ENCODE data around the gene TOMM34.
A peak's percentile ranks its signal among the peaks of the same experiment; 100 is the strongest.

The TOMM34 gene, protein sequence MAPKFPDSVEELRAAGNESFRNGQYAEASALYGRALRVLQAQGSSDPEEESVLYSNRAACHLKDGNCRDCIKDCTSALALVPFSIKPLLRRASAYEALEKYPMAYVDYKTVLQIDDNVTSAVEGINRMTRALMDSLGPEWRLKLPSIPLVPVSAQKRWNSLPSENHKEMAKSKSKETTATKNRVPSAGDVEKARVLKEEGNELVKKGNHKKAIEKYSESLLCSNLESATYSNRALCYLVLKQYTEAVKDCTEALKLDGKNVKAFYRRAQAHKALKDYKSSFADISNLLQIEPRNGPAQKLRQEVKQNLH
- total RNA-seq, result 9.1 to 95.6 (median 19.3) reads per million in 9 experiments

DNA sequence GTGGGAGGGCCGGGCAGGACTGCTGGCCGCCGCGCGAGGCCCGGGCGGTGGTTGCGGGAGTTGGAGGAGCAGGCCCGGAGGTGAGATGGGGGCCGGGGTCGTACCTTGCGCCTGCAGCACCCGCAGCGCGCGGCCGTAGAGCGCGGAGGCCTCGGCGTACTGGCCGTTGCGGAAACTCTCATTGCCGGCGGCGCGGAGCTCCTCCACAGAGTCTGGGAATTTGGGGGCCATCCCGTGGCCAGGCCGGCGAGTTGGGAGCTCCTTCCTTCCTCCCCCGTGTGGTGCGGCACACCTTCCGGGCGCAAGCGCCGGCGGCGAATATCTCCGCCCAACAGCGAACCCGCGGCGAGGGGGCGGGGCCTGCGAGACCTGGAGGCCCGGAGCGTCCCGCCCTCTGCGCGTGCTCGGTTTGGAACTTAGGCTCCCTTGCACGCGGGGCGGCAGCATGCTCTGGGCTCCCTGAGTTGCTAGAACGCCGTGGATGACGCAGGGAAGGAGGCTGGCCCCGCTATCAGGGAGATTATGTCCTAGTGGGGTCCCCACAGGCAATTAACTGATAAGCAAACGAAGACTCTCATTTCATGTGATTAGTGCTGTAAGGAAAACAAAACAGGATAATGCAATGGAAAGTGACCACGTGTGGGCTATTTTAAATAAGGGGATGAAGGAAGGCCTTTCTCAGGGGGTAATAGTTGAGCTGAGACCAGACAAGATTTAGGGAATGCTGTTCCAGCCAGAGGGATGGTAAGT is at the start of gene TOMM34:
TOMM34 (minus strand) TSS at position 295 of the 750 bp plus-strand sequence; CDS start at position 231, 64 bp downstream.
- no peaks in the 10 kb centered on the region for H3K9me3 Mint-ChIP-seq
- peak within 1 kb of the TSS; percentile 84 to 88 for H3K27ac Mint-ChIP-seq
- H3K36me3 Mint-ChIP-seq (ENCODE audit: insufficient read depth), result peaks cover 15% of the 10 kb centered on the region
- H3K4me1 Mint-ChIP-seq (ENCODE audit: low read depth in 2 of 2), result peaks cover 25 to 40% of the 10 kb centered on the region in 2 donors
- peak; percentile 92 for ATAC-seq (replicated peaks)
- DNase-seq, result peak; percentile 89 to 92 (median 92)
- peak within 1 kb of the TSS; percentile 94 to 95 for H3K4me3 Mint-ChIP-seq
- H3K27me3 Mint-ChIP-seq, result no peaks in the 10 kb centered on the region

DNA sequence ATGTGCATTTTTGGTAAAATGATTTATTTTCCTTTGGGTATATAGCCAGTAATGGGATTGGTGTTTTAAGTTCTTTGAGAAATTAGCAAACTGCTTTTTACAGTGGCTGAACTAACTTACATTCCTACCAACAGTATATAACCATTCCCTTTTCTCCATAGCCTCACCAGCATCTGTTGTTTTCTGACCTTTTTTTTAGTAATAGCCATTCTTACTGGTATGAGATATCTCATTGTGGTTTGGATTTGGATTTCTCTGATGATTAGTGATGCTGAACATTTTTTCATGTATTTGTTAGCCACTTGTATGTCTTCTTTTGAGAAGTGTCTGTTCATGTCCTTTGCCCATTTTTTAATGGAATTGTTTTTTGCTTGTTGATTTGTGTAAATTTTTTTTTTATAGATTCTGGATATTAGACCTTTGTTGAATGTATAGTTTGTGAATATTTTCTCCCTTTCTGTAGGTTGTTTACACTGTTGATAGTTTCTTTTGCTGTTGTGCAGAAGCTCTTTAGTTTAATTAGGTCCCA is 48.4 kb upstream of the TOMM34 start:
- H3K4me3 Mint-ChIP-seq, result no peak overlapping the region
- H3K9me3 Mint-ChIP-seq, result no peaks in the 10 kb centered on the region
- H3K36me3 Mint-ChIP-seq (ENCODE audit: insufficient read depth), result peaks cover 88% of the 10 kb centered on the region
- ATAC-seq (replicated peaks) (no peak), DNase-seq (no peak)
- no peaks in the 10 kb centered on the region for H3K27me3 Mint-ChIP-seq
- H3K4me1 Mint-ChIP-seq (ENCODE audit: low read depth in 2 of 2), result peaks cover 35 to 57% of the 10 kb centered on the region in 2 donors
- H3K27ac Mint-ChIP-seq, result peak overlapping the region; percentile 62 to 66

DNA sequence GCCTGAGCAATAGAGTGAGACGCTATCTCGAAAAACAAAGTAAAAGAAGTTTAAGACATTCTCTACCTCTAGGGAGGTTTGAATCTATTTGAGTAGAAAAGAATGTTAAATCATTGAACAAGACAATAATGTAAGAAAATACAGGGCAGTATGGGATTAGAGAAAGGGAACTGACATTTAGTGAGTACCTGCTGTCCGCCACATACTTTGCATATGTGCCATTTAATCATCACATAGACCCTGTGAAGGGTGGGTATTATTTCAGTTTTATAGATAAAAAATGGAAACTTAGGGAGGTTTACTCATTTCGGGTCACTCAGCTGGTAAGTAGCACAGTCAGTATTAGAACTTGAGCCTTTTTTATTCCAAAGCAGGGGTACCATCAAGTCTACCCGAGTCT is 37.5 kb upstream of the TOMM34 start:
- no peak overlapping the region for H3K4me3 Mint-ChIP-seq
- peaks cover 41 to 56% of the 10 kb centered on the region in 2 donors for H3K4me1 Mint-ChIP-seq (ENCODE audit: low read depth in 2 of 2)
- no peaks in the 10 kb centered on the region for H3K27me3 Mint-ChIP-seq
- DNase-seq, result no peak
- H3K27ac Mint-ChIP-seq, result peak overlapping the region; percentile 87 to 91
- H3K36me3 Mint-ChIP-seq (ENCODE audit: insufficient read depth), result peaks cover 89% of the 10 kb centered on the region
- no peaks in the 10 kb centered on the region for H3K9me3 Mint-ChIP-seq
- no peak for ATAC-seq (replicated peaks)

DNA sequence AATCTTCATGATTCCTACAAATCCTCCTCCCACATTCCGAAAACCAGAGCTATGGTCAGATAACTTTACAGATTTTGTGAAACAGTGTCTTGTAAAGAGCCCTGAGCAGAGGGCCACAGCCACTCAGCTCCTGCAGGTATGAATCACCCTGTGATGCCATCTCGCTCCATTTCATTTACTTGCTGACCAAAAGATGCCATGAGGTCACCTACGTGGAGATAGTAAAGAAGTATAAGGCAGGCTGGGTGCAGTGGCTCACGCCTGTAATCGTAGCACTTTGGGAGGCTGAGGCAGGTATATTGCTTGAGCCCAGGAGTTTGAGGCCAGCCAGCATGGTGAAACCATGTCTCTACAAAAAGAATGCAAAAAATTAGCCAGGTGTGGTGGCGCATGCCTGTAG is 37.0 kb upstream of the TOMM34 start:
- Mint-ChIP-seq H3K4me3 (no peak overlapping the region), H3K27me3 (no peaks in the 10 kb centered on the region), H3K27ac (peak overlapping the region; percentile 87 to 91), H3K9me3 (no peaks in the 10 kb centered on the region), H3K4me1 (ENCODE audit: low read depth in 2 of 2) (peaks cover 43 to 56% of the 10 kb centered on the region in 2 donors), H3K36me3 (ENCODE audit: insufficient read depth) (peaks cover 84% of the 10 kb centered on the region)
- DNase-seq (no peak), ATAC-seq (replicated peaks) (no peak)

DNA sequence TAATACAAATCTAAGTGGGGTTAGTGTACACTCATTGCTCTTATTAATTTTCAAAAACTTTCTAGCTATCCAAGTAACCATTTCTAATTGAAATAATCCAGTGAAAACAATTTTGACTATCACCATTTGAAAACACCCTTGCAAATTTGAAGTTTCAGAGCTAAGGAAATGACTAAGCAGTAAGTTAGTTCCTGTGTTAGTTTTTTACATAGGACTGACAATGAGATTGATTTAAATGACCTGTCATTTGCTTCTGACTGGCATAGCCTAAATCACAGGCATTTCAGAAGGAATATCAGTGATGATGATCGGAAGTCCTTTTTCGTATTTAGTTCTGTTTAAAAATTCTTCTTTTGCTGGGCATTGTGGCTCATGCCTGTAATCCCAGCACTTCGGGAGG is 33.1 kb upstream of the TOMM34 start:
- Mint-ChIP-seq H3K36me3 (ENCODE audit: insufficient read depth) (peaks cover 66% of the 10 kb centered on the region), H3K4me3 (peak overlapping the region; percentile 63 to 65), H3K27ac (peak overlapping the region; percentile 82), H3K9me3 (no peaks in the 10 kb centered on the region), H3K4me1 (ENCODE audit: low read depth in 2 of 2) (peaks cover 52 to 62% of the 10 kb centered on the region in 2 donors), H3K27me3 (no peaks in the 10 kb centered on the region)
- no peak for DNase-seq
- ATAC-seq (replicated peaks), result peak; percentile 57

DNA sequence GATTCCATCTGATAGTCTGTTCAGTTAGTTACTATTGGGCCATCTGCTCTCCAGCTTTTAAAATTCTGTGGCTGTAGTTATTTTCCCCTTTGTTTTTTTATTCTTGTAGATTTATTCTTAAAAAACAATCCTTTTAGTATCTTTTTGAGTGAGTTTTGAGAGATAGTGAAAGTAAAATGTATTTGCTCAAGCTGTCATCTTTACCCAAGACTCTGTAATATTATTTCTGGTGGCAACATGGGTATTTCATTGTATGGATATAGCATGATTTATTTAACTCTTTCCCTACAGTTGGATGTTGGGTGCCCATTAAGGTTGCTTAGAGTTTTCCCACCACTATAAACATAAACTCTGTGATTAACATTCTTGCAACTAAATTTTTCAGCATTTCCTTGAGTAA is 30.8 kb upstream of the TOMM34 start:
- ATAC-seq (replicated peaks), result no peak
- Mint-ChIP-seq H3K4me3 (peak overlapping the region; percentile 80 to 86), H3K36me3 (ENCODE audit: insufficient read depth) (peaks cover 64% of the 10 kb centered on the region), H3K4me1 (ENCODE audit: low read depth in 2 of 2) (peaks cover 48 to 67% of the 10 kb centered on the region in 2 donors), H3K27me3 (no peaks in the 10 kb centered on the region), H3K27ac (peak overlapping the region; percentile 91 to 95), H3K9me3 (no peaks in the 10 kb centered on the region)
- no peak for DNase-seq

DNA sequence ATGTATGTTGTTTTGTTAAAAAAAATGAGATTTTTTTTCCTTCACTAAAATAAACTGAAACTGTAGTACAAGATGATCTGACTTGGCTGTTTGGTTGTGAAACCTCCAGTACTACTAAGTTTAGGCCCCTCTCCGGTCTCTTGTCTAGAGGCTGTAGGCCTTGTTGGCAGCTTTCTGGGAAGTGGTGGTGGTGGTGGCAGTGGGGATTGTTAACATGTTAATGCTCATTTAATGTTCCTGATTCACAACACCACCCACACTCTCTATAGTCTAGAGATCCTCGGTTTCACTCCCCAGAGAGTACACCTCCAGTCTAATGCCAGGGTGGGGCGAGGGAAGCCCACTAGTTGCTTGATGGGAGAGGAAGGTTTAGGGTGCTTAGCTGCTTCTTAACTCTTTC is 30.2 kb upstream of the TOMM34 start:
- DNase-seq, result no peak
- H3K36me3 Mint-ChIP-seq (ENCODE audit: insufficient read depth), result peaks cover 64% of the 10 kb centered on the region

DNA sequence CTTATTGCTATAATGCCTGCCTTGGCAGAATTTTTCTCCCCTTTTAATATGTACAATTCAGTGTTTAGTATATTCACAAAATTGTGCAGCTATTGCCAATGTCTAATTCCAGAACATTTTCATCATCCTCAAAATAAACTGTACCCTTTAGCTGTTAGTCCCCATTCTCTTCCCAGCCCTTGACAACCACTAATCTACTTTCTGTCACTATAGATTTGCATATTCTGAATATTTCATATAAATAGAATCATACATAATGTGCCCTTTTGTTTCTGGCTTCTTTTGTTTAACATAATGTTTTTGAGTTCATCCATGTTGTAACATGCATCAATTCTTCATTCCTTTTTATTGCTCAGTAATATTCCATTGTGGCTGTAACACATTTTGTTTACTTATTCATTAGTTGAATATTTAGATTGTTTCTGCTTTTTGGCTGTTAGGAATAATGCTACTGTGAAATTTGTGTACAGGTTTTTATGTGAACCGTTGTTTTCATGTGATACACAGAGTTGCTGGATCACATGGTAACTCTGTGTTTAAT is 28.5 kb upstream of the TOMM34 start:
- Mint-ChIP-seq H3K9me3 (no peaks in the 10 kb centered on the region), H3K4me3 (peak overlapping the region in 1 of 2 donors; percentile 47), H3K27ac (peak overlapping the region; percentile 62 to 67), H3K36me3 (ENCODE audit: insufficient read depth) (peaks cover 66% of the 10 kb centered on the region), H3K27me3 (no peaks in the 10 kb centered on the region), H3K4me1 (ENCODE audit: low read depth in 2 of 2) (peaks cover 44 to 68% of the 10 kb centered on the region in 2 donors)
- no peak for ATAC-seq (replicated peaks)
- DNase-seq, result no peak

More for the DNA sequence above, 30.2 kb upstream of the TOMM34 start:
- peak; percentile 63 for ATAC-seq (replicated peaks)
- no peaks in the 10 kb centered on the region for H3K27me3 Mint-ChIP-seq
- peak overlapping the region; percentile 80 to 86 for H3K4me3 Mint-ChIP-seq
- H3K9me3 Mint-ChIP-seq, result no peaks in the 10 kb centered on the region
- peaks cover 52 to 68% of the 10 kb centered on the region in 2 donors for H3K4me1 Mint-ChIP-seq (ENCODE audit: low read depth in 2 of 2)
- H3K27ac Mint-ChIP-seq, result peak overlapping the region; percentile 91 to 95

DNA sequence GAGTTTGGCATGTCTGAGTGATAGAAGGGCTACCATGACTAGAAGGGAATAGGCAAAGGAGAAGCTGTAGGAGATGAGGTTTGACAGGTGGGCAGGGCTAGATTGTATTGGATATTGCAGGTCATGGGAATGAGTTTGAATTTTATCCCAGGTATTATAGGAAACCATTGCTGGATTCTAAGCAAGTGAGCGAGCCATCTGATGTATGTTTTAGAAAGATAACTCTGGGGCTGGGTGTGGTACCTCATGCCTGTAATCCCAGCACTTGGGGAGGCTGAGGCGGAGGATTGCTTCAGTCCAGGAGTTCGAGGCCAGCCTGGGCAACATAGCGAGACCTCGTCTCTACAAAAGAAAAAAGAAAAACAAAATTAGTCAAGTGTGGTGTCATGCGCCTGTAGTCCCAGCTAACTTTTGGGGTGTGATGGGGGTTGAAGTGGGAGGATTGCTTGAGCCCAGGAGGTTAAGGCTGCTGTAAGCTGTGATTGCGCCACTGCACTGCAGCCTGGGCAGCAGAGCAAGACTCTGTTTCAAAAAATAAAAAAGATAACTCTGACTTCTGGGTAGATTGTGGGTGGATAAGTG is 23.0 kb upstream of the TOMM34 start:
- H3K9me3 Mint-ChIP-seq, result no peaks in the 10 kb centered on the region
- H3K27me3 Mint-ChIP-seq, result no peaks in the 10 kb centered on the region
- no peak for ATAC-seq (replicated peaks)
- DNase-seq, result no peak
- peaks cover 31 to 70% of the 10 kb centered on the region in 2 donors for H3K4me1 Mint-ChIP-seq (ENCODE audit: low read depth in 2 of 2)
- peaks cover 89% of the 10 kb centered on the region for H3K36me3 Mint-ChIP-seq (ENCODE audit: insufficient read depth)
- no peak overlapping the region for H3K4me3 Mint-ChIP-seq
- peak overlapping the region; percentile 85 to 96 for H3K27ac Mint-ChIP-seq

DNA sequence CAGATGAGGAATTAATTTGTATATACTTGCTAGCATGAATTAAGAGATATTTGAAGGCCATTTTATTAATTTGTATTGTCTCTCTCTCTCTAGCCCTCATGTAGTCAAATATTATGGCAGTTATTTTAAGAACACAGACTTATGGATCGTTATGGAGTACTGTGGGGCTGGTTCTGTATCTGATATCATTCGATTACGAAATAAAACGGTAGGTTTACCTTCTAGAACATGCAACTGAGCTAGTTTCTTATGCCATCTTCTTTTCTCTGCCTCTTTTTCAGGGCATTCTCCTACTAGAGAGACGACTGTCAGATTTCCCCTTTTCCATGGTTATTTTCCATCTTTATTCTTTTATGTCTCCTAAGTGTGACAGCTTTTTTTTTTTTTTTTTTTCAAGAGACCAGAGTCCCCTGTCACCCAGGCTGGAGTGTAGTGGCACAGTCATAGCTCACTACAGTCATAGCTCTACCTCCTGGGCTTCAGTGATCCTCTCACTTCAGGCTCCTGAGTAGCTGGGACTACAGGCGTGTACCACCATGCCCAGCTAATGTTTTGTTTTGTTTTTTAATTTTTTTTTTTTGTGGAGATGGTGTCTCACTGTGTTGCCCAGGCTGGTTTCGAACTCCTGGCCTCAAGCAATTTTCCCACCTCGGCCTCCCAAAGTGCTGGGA is 21.7 kb upstream of the TOMM34 start:
- ATAC-seq (replicated peaks) (no peak), DNase-seq (no peak)
- Mint-ChIP-seq H3K9me3 (no peaks in the 10 kb centered on the region), H3K4me1 (ENCODE audit: low read depth in 2 of 2) (peaks cover 37 to 76% of the 10 kb centered on the region in 2 donors), H3K4me3 (peak overlapping the region; percentile 5 to 18), H3K27me3 (no peaks in the 10 kb centered on the region), H3K36me3 (ENCODE audit: insufficient read depth) (peaks cover 89% of the 10 kb centered on the region), H3K27ac (peak overlapping the region; percentile 85 to 96)

DNA sequence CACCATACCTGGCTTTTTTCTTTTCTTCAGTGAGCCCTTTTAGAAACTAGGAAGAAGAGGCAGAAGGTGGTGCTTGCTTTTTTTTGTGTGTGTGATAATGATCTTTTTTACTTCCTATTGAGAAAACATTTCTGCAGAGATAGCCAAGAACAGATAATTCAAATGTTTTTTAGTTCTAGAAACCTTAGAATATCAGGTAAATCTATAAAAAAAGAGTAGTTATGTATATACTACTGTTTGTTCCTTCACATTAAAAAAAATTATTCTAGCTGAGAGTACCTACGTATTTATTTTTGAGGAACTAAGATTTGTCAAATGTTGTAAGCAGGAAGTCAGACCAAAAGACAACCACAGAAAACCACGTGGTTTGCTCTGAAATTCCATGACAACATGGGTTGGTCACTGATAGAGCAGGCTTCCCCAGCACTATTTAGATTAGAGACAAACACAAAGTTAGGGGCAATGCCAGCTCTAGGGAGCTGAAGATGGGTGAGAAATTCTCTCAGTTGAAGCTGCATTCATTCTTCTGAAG is 19.0 kb upstream of the TOMM34 start:
- Mint-ChIP-seq H3K9me3 (no peaks in the 10 kb centered on the region), H3K27me3 (no peaks in the 10 kb centered on the region), H3K27ac (peak overlapping the region; percentile 96 to 98), H3K4me3 (peak overlapping the region; percentile 81 to 82), H3K4me1 (ENCODE audit: low read depth in 2 of 2) (peaks cover 38 to 76% of the 10 kb centered on the region in 2 donors), H3K36me3 (ENCODE audit: insufficient read depth) (peaks cover 86% of the 10 kb centered on the region)
- ATAC-seq (replicated peaks), result peak; percentile 94
- DNase-seq, result peak; percentile 54 to 60 (median 55)

DNA sequence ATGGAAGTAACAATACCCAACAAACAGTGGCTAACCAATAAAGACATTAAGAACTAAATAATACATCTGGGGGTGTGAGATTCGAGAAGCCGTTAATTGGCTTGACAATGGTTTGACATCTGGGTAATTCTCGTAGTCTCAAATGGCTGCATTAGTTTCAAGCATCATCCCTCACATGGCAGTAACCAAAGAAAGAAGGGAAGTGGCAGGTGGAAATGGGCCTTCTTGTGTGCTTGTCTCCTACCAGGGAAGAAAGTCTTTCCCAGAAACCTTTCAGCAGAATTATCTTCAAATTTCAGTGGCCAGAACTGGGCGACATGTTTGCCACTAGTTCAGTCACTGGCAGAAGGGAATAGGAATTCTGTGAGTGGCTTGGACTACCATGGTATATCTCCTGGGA is 16.5 kb upstream of the TOMM34 start:
- no peak for DNase-seq
- Mint-ChIP-seq H3K4me1 (ENCODE audit: low read depth in 2 of 2) (peaks cover 42 to 74% of the 10 kb centered on the region in 2 donors), H3K36me3 (ENCODE audit: insufficient read depth) (peaks cover 94% of the 10 kb centered on the region), H3K27ac (peak overlapping the region in 1 of 2 donors; percentile 98), H3K27me3 (no peaks in the 10 kb centered on the region), H3K9me3 (no peaks in the 10 kb centered on the region), H3K4me3 (no peak overlapping the region)
- ATAC-seq (replicated peaks), result no peak

Measured in effector memory CD8-positive, alpha-beta T cell (primary cell).